Endodermal cell (in vitro differentiated cells): Measurements from ENCODE around the gene DCST2. TPM values are rescaled to one million over a fixed set of nuclear protein-coding genes. Genes with fewer than 3 reads are reported as not detected.

ENCODE experiments used
- DNase-seq: peaks from one replicate; pipeline ENCODE4 v3.0.0-alpha.2; 2017
- H3K27ac ChIP-seq: 2 replicates; pipeline ENCODE4 v1.5.1; 2013; ENCODE audit warnings: mild to moderate bottlenecking, low read depth, low read length, moderate library complexity
- H3K27me3 ChIP-seq: 2 replicates; pipeline ENCODE4 v1.6.1; 2013; ENCODE audit warnings: mild to moderate bottlenecking, low read length, moderate library complexity; ENCODE audit not compliant: insufficient read depth, control insufficient read depth, poor library complexity, severe bottlenecking
- H3K36me3 ChIP-seq: 2 replicates; pipeline ENCODE4 v1.7.0; 2013; ENCODE audit warnings: mild to moderate bottlenecking, low read length, moderate library complexity; ENCODE audit not compliant: control insufficient read depth, insufficient read depth
- H3K4me1 ChIP-seq: one replicate; pipeline ENCODE4 v1.7.0; 2013; ENCODE audit warnings: low read length; ENCODE audit not compliant: control insufficient read depth, insufficient read depth
- H3K4me3 ChIP-seq: 2 replicates; pipeline ENCODE4 v1.5.1; 2013; ENCODE audit warnings: mild to moderate bottlenecking, low read length, moderate library complexity
- H3K9ac ChIP-seq: 2 replicates; pipeline ENCODE4 v1.6.1; 2013; ENCODE audit warnings: mild to moderate bottlenecking, low read length, moderate library complexity; ENCODE audit not compliant: poor library complexity, severe bottlenecking; ENCODE audit errors: extremely low read depth
- H3K9me3 ChIP-seq: 2 replicates; pipeline ENCODE4 v1.6.1; 2013; ENCODE audit warnings: mild to moderate bottlenecking, low read length, moderate library complexity; ENCODE audit not compliant: control insufficient read depth
- H3K27ac Mint-ChIP-seq: 2 replicates; pipeline ENCODE4 v1.8.0; 2020; ENCODE audit warnings: mixed read lengths
- H3K27me3 Mint-ChIP-seq: 2 replicates; pipeline ENCODE4 v1.8.0; 2021; ENCODE audit warnings: mild to moderate bottlenecking, mixed read lengths; ENCODE audit not compliant: insufficient read depth
- H3K36me3 Mint-ChIP-seq: 2 replicates; pipeline ENCODE4 v1.8.0; 2020; ENCODE audit warnings: low read depth, mixed read lengths
- H3K4me1 Mint-ChIP-seq: 2 replicates; pipeline ENCODE4 v1.8.0; 2020; ENCODE audit warnings: mixed read lengths
- H3K4me3 Mint-ChIP-seq: 2 replicates; pipeline ENCODE4 v1.8.0; 2020; ENCODE audit warnings: mild to moderate bottlenecking, moderate library complexity, mixed read lengths
- H3K9me3 Mint-ChIP-seq: 2 replicates; pipeline ENCODE4 v1.8.0; 2020; ENCODE audit warnings: mild to moderate bottlenecking, mixed read lengths
- CTCF ChIP-seq: fragments of 200-600 bp; sonication (generic); conservative IDR thresholded peaks from 2 replicates; pipeline ENCODE4 v1.5.0; 2021; ENCODE audit warnings: antibody characterized with exemption, mild to moderate bottlenecking
- WGBS, 2 experiments: methylation state at CpG; one replicate each; pipeline versions ENCODE4 v1.1.5 to v1.1.7; 2013; ENCODE audit warnings: missing lambda C conversion rate in 2 of 2, mixed read lengths in 1 of 2; ENCODE audit not compliant: insufficient coverage in 1 of 2, insufficient read length in 1 of 2; 5-methylcytosine and 5-hydroxymethylcytosine counted together
- total RNA-seq, 2 donors: library from RNA; stranded (reverse); fragmentation: NEBNext Ultra II Directional in 1 of 2; extraction: Animal tissue kit (Norgen Biotek cat#: 25700) in 1 of 2; gene quantifications; 2 replicates in 1 of 2; 3 replicates in 1 of 2; pipeline ENCODE4 v1.2.1, GENCODE V29; 2021

DCST2 gene
- total RNA-seq, 2 donors from 2014 or later = 0.44 to 2.0 TPM

- Mint-ChIP-seq H3K9me3 (no peaks in the 10 kb centered on the region), H3K27me3 (peaks cover 8% of the 10 kb centered on the region), H3K36me3 (no peaks in the 10 kb centered on the region), H3K27ac (no peak overlapping the region), H3K4me1 (no peaks in the 10 kb centered on the region), H3K4me3 (no peak overlapping the region)
- no peaks in the 10 kb centered on the region for H3K9me3 ChIP-seq
- H3K9ac ChIP-seq = no peak overlapping the region
- H3K36me3 ChIP-seq = no peaks in the 10 kb centered on the region
- H3K27me3 ChIP-seq = no peaks in the 10 kb centered on the region
- DNase-seq = no peak
- no peak for TF ChIP-seq CTCF
- no peaks in the 10 kb centered on the region for H3K4me1 ChIP-seq
- 88 to 91% methylated on average over 4 to 7 of the region's 8 CpGs for WGBS, 2 experiments
- H3K4me3 ChIP-seq = no peak overlapping the region
- H3K27ac ChIP-seq = no peak overlapping the region
These were observed 11.2 kb downstream of the DCST2 start for GRCh38 chr1:155022136-155022926.

GRCh38 chr1:155019377-155020245 is 14.0 kb downstream of the DCST2 start:
- Mint-ChIP-seq H3K27ac (no peak overlapping the region), H3K4me1 (no peaks in the 10 kb centered on the region), H3K36me3 (peaks cover 6% of the 10 kb centered on the region), H3K4me3 (no peak overlapping the region), H3K9me3 (no peaks in the 10 kb centered on the region), H3K27me3 (peaks cover 8% of the 10 kb centered on the region)
- Histone ChIP-seq H3K36me3 (peaks cover 7% of the 10 kb centered on the region), H3K4me3 (no peak overlapping the region), H3K4me1 (no peaks in the 10 kb centered on the region), H3K27me3 (no peaks in the 10 kb centered on the region), H3K9ac (no peak overlapping the region), H3K9me3 (no peaks in the 10 kb centered on the region), H3K27ac (no peak overlapping the region)
- 84 to 86% methylated on average over 7 to 11 of the region's 11 CpGs for WGBS, 2 experiments
- TF ChIP-seq CTCF = no peak
- DNase-seq = no peak

- H3K36me3 Mint-ChIP-seq = peaks cover 9% of the 10 kb centered on the region
- TF ChIP-seq CTCF = no peak
These were observed 14.8 kb downstream of the DCST2 start for GRCh38 chr1:155018617-155019348.

More at GRCh38 chr1:155018617-155019348, 14.8 kb downstream of the DCST2 start:
- no peak for DNase-seq
- Mint-ChIP-seq H3K27ac (no peak overlapping the region), H3K4me1 (no peaks in the 10 kb centered on the region), H3K27me3 (peaks cover 8% of the 10 kb centered on the region), H3K4me3 (no peak overlapping the region), H3K9me3 (no peaks in the 10 kb centered on the region)
- Histone ChIP-seq H3K36me3 (peaks cover 10% of the 10 kb centered on the region), H3K27me3 (no peaks in the 10 kb centered on the region), H3K4me3 (no peak overlapping the region), H3K9ac (no peak overlapping the region), H3K27ac (no peak overlapping the region), H3K4me1 (no peaks in the 10 kb centered on the region), H3K9me3 (no peaks in the 10 kb centered on the region)
- 92 to 95% methylated on average over 4 to 8 of the region's 8 CpGs for WGBS, 2 experiments
